Measurements from ENCODE around the gene MYADM. TPM values are rescaled to one million over a fixed set of nuclear protein-coding genes. Genes with fewer than 3 reads are reported as not detected.
A peak's percentile ranks its signal among the peaks of the same experiment; 100 is the strongest.

Gene MYADM
- total RNA-seq, 1 donor from 2014 or later = 30.3 TPM

DNA sequence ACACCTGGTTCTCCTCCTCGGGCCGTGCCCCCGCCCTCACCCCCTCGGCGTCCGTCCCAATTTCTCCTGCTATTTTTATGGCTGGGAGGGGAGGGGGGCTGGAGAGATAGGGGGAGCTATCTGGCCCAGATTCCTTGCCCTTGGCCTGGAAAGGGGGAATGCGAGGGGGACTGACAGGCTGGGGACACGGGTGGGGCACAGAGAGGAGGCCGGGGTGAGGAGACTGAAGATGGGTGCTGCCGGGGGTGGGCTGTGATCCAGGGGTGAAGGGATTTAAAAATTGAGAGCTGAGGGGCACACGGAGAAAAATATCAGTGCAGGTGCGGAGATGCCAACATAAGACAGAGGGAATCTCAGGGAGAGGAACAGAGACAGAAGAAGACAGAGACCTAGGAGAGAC, 16.6 kb downstream of the MYADM start:
- DNase-seq (ENCODE audit: low spot score) = no peak

DNA sequence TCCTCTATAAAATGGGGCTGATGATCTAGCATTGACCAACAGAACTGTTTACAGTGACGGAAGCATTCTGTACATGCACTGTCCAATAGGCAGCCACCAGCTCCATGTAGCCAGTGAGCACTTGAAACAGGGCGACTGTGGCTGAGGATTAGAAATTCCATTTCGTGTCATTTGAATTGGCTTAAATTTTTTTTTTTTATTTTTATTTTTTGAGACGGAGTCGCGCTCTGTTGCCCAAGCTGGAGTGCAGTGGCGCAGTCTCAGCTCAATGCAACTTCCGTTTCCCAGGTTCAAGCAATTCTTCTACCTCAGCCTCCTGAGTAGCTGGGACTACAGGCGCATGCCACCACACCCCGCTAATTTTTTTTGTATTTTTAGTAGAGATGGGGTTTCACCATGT, 17.4 kb downstream of the MYADM start:
- no peak for DNase-seq (ENCODE audit: low spot score)

DNA sequence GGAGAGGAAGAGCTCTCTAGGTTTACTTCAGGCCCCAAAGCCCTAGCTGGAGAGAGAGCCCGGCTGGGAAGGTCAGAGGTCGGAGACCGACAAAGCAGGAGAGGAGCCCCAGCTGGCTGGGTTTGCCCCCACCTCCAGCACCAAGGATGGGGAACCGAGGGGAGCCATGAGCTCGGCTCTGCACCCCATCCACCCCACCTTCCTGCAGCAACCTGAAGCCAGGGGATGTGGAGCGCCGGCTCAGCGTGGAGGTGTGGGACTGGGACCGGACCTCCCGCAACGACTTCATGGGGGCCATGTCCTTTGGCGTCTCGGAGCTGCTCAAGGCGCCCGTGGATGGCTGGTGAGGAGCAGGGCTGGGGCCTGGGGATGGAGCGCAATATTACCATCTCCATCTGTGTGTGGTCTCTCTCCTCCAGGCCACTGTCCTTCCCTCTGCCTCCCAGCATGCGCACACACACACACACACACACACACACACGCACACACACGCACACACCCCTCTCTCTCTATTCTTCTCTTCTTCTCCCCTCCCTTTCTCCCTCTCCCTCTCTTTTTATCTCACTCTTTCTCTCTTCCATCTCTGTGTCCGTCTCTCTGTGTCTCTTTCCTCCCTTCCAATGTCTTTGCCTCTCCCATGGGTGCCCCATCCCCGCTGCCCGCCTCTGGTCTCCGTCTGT, 24.8 kb downstream of the MYADM start:
- DNase-seq (ENCODE audit: low spot score) = no peak

DNA sequence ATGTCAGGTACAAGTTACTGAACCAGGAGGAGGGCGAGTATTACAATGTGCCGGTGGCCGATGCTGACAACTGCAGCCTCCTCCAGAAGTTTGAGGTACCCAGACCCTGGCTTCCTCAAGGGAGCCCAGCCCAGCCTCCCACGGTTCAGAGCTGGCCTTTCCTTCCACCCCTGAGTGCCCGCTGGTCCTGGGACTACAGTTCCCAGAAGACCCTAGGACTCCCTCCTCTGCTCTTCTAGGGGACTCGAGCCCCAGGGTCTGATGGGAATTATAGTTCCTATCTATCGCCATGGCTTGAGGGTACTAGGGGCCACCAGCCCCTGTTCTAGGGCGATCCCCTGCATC, 25.3 kb downstream of the MYADM start:
- DNase-seq (ENCODE audit: low spot score) = no peak

DNA sequence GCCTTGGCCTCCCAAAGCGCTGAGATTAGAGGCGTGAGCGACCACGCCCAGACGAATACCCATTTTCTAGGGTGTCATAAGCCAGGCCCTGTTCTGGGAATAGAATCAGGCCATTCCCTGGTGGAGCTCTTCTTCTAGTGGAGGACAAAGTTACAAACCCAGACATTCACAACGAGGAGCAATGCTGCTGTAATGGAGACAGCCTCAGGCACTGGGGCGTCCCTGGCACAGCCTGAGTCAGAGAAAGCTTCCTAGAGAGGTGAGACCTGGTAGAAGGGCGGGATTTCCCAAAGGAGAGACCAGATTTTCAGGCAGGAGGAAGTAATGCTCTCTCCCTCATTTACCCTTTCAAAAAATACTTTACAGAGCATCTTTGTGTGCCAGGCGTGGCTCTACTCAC, 27.0 kb downstream of the MYADM start:
- no peak for DNase-seq (ENCODE audit: low spot score)

DNA sequence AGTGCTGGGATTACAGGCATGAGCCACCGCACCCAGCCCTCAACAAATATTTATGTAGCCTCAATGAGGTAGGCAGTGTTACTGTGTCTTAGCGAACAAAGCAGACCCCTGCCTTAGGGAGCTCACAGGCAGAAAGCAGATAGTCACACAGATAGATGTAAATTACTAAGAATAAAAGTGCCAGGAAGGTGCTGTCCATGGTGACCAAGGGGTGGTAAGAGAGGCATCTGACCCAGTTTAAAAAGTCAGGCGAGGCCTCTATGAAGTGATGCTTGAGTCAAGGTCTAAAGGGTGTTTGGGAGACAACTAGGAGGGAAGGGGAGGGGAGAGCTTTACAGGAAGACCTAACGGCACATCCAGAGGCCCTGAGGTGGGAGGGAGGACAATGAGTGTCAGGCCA, 29.0 kb downstream of the MYADM start:
- no peak for DNase-seq (ENCODE audit: low spot score)

DNA sequence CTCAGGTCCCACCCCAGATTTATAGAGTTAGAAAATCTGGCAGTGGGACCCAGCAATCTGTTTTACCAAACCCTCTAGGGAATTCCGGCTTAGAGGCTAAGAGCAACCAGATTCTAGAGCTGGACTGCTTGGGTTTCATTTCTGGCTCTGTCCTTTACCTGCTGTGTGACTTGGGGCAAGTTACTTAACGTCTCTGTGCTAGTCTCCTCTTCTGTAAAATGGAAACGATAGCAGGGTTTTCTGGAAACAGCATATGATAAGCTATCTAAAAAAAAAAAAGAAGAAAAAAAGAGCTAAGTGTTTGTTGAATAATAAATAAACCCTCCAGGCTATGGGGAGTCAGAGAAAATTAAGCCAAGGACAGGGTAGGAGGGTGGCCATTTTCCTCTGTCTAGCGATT, 29.8 kb downstream of the MYADM start:
- no peak for DNase-seq (ENCODE audit: low spot score)

DNA sequence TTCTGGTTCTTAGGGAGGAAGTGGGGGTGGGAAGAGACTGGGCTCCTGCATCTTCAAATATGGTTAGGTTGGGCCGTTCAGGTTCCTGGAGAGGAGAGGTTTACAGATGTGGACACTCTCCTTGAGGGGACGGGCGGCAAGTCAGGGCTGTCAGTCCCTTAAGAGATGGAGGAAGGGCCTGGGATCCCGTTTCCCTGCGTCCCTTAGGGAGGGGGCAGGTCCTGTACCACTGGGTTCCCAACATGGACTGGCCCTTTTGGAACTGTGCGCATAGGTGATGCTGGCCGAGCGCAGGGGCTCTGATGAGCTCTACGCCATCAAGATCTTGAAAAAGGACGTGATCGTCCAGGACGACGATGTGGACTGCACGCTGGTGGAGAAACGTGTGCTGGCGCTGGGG, 30.5 kb downstream of the MYADM start:
- DNase-seq (ENCODE audit: low spot score) = no peak

DNA sequence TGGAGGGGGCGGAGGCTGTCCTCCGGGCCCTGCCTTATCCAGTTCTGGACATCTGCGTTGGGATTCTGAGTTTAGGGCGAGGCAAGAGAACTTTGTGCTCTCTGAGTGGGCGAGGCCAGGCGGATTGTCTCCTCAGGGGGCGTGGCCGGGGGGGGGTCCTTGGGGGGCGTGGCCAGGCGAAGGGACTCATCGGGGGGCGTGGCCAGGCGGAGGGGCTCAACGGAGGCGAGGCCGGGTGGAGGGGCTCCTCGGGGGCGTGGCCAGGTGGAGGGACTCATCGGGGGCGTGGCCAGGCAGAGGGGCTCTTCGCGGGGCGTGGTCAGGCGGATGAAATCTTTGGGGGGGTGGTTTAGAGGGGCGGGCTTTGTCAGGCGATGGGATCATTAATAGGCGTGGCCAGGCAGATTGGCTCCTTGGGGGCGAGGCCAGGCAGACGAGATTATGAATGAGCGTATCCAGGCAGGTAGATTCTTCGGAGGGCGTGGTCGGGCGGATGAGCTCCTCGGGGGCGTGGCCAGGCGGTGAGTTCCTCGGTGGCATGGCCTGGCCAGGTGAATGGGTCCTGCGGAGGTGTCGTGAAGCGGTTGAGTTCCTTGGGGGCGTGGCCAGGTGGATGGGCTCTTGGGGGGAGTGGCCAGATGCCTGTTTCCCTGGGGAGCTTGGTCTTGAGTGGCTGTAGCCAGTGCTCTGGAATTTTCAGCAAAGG, 31.1 kb downstream of the MYADM start:
- DNase-seq (ENCODE audit: low spot score) = no peak

DNA sequence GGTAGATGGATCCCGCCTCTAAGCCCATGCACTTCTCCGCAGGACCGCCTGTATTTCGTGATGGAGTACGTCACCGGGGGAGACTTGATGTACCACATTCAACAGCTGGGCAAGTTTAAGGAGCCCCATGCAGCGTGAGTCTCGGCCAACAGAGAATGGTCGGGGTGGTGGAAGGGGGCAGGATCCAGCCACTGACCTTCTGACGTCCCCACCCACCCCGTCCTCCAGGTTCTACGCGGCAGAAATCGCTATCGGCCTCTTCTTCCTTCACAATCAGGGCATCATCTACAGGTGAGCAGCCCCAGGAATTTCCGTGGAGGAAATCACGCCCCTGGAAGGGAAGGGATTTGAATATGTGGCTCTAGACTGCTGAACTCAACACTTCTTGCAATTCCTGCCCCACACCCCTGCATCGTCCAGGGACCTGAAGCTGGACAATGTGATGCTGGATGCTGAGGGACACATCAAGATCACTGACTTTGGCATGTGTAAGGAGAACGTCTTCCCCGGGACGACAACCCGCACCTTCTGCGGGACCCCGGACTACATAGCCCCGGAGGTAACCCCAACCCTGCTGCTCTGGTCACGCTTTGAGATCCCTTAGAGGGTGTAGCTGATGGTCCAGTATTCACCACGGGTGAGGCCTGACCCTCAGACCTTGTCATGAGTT, 32.6 kb downstream of the MYADM start:
- DNase-seq (ENCODE audit: low spot score) = no peak

DNA sequence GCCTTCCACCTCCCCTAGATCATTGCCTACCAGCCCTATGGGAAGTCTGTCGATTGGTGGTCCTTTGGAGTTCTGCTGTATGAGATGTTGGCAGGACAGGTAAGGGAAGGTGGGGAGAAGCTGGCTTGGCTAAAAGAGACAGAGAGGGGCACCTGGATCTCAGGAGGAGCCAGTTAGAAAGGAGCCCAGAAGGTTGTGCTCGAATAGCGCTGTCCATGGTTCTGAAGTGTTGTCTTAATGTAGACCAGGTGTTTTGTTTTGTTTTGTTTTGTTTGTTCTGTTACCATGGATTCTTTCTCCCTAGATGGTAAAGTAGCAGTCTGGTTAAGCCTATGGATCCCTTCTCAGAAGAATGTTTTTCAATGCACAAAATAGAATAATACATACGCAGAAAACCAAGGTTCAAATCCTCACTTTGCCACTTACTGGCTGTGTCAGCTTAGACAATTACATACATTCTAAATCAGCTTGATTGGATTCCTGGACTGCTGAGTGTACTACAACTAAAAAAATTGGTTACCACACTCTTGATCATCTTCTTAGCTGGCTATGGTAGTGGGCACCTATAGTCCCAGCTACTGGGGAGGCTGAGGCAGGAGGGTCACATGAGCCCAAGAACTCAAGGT, 35.5 kb downstream of the MYADM start:
- peak; percentile 26 for DNase-seq (ENCODE audit: low spot score)

DNA sequence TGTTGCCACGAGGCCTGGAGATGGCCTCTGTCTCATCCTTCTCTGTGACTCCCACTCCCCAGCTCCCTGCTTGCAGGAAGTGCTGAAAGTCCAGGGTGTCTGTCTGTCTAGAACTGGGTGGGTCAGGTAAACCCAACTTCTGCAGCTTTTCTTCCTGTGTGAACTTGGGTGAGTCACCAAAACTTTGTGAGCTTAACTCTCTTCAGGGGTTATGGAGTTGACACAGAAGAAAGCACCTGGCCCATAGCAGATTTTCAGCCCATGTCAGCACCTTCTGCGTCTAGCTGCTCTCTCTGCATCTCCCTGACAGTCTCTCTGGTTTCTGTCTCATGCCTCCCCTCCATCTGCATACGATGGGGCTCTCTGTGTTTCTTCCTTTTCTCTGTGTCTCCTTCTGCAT, 37.2 kb downstream of the MYADM start:
- DNase-seq (ENCODE audit: low spot score) = no peak

DNA sequence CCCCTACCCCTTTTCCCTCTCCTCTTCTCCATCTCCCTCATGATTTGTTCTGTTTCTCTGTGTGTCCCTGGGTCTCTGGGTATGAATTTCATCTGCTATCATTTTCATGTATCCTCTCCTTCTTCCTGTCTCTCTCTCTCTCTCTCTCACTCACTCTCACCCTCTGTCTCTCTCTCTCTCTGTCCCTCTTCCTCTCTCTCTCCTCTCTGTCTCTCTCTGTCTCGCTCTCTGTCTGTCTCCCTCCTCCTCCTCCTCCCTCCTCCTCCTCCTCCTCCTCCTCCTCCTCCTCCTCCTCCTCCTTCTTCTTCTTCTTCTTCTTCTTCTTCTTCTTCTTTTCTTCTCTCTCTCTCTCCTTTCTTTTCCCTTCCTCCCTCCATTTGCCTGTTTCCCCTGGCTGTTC, 38.1 kb downstream of the MYADM start:
- DNase-seq (ENCODE audit: low spot score) = no peak

DNA sequence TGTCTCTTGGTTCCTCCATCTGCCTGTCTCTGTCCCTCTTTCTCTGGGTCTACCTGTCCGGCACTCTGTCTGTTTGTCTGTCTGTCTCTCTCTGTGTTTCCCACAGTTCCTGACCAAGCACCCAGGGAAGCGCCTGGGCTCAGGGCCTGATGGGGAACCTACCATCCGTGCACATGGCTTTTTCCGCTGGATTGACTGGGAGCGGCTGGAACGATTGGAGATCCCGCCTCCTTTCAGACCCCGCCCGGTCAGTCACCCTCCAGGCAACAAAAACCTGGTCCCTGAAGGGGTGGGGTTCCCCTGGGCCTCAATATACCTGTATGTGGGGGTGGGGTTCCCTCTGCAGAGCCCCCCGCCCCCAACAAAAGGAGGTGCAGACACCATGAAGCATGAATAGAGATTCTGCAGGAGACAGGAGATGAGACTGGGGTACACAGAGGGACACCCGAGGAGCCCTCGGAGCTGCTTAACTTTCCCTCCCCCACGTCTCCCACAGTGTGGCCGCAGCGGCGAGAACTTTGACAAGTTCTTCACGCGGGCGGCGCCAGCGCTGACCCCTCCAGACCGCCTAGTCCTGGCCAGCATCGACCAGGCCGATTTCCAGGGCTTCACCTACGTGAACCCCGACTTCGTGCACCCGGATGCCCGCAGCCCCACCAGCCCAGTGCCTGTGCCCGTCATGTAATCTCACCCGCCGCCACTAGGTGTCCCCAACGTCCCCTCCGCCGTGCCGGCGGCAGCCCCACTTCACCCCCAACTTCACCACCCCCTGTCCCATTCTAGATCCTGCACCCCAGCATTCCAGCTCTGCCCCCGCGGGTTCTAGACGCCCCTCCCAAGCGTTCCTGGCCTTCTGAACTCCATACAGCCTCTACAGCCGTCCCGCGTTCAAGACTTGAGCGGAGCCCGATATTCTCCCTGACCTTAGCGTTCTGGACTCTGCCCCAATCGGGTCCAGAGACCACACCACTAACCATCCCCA, 38.8 kb downstream of the MYADM start:
- DNase-seq (ENCODE audit: low spot score) = no peak

DNA sequence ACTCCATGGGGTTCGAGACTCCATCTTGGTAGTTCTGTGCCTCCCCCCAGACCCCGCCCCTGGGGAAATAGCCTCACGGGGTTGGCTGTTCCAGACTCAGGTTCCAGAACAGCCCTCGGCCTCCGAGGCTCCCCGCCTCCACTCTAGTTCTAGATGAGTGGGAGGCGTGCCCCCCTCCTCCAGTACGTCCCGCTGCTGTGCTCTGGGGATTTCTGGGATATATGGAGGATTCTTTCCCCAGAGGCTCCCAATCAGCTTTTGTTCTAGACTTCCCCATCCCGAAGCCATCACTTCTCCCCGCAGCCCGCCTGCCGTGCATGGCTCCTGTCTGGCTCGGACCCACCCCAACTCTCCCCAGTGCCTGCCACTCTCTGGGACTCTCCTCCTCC, 39.5 kb downstream of the MYADM start:
- DNase-seq (ENCODE audit: low spot score) = no peak

DNA sequence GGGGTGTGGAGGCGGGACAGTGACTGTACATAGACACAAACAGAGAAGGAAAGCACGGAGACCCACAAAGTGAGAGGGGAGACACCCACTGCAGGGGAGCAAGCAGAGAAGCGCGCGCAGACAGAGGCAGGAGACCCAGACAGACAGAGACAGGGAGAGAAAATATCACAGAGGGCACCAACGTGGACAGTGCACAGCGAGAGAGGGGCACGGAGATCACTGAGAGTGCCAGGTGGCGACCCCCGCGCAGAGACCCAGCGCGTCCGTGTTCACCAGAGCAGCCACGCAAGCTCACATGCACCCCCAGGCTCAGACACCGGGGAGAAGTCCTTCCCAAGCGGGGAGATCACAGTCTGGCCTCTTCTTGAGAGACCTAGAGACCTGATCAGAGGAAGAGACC, 40.0 kb downstream of the MYADM start:
- no peak for DNase-seq (ENCODE audit: low spot score)

DNA sequence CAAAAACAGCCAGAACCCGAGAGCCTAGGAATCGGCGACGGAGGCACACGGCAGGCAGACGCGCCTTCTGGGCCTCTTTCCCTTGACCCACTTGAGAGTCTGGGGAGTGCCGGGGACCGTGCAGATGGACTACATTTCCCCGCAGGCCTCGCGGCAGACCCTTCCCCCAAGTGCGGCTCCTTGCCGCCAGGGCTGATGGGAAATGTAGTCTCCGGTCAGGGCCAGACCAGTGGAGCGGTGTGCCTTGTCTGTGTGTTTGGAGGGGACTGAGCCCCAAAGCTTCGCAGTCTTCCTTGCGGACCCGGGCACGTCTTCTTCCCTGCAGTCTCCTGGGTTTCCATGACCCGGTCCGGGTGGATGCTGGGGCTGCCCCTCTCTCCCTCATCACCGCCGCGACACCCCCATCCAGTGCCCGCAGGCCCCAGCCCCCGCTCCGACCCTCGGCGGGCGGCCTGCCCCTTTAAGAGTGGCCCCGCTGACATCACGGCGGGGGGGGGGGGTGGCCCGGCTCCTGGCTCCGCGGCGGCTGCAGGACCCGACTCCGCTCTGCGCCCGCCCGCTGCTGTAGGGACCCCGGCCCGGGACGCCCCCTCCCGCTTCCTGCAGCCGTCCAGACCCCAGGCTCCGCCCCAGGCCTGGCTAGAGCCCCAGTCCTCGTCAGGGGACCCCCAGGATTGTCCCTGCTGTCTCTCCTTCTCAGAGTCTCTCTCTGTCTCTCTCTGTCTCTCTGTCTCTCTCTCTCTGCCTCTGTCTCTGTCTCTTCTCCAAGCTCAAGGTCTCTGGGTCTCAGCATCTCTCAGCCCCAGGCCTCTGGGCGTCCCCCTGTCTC, 40.6 kb downstream of the MYADM start:
- no peak for DNase-seq (ENCODE audit: low spot score)

DNA sequence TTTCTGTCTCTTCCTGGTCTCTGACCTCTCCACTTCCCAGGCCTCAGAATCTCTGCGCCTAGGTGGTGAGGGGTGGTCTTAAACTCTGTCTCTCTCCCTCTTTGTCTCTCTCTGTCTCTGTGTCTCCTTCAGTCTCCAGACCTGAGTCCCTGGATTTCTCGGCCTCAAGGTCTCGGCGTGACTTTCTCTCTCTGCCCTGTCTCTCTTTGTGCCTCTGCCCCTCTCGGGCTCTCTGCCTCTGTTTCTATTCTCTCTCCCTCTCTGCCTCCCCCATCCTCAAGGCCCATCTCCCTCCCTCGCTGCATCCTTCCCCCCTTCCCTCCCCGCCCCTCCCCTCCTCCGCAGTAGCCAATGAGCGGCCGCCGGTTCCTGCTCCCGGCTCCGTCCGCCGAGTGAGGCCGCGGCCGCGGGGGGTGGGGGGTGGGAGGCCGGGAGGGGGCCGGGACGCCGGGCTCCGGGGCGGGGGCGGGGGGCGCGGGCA, 41.3 kb downstream of the MYADM start, which contains the start of gene CACNG7:
Gene CACNG7, plus strand, starts transcription at position 344 of the 481 bp plus-strand sequence. CDS start 3,554 bp downstream, outside the sequence.
- no peak for DNase-seq (ENCODE audit: low spot score)

DNA sequence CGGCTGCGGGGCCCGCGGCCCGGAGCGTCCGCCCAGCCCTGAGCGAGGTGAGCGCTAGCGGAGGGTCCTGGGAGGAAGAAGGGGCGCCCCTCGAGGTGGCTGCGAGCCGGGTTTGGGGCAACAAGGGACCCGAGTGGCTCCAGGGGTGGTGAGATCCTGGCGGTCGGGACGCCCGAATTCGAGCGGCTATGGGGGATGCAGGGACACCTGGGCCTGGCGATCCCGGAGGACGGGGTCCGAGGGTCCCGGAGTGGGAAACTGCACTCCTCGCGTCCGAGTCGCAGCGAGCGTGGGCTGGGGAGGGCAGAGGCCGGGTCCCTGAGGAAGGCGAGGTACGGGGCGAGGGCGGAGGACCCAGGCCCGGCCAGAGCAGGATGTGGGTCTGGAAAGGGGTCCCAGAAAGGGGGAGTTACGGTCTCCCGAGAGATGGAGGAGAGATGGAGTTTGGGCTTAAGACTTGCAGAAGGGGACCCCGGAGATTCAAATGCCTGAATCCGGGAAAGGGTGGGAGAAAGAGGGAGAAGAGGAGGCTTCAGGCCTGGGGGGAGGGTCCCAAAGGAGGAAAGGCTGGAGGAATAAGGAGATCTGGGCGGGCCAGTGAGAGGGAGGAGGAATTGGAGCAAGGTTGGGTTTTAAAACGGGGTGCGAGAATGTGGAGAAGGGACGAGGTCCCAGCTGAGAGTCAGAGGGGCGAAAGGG, 41.9 kb downstream of the MYADM start:
- DNase-seq (ENCODE audit: low spot score) = no peak

DNA sequence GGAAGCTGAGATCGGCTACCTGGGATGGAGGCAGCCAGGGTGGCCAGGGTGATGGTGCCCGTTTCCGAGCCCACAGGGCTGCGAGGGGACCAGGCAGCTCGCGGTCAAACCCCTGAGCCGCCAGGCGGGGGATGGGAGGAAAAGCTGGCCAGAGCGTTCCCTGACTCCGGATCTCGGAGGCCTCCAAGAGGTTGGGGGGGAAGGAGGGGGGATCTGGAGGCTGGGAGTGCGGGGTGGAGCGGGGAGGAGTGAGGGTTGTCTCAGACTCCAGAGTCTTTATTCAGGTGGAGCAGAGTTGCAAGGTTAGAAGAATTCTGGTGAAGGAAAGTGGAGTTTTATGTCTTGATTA, 42.5 kb downstream of the MYADM start:
- DNase-seq (ENCODE audit: low spot score) = no peak
